Measurements from ENCODE around the gene GAPDH. TPM values are rescaled to one million over a fixed set of nuclear protein-coding genes. Genes with fewer than 3 reads are reported as not detected.

GAPDH gene
- total RNA-seq, 2 donors from 2014 or later: 1,700 to 2,744 TPM

- Histone ChIP-seq H3K27ac (no peak overlapping the region), H3K36me3 (peaks cover 79% of the 10 kb centered on the region), H3K9me3 (no peaks in the 10 kb centered on the region), H3K4me1 (ENCODE audit: control insufficient read depth in 1 of 2, low read depth in 2 of 2) (no peaks in the 10 kb centered on the region), H3K27me3 (replicated peaks; ENCODE audit: insufficient read depth) (no peaks in the 10 kb centered on the region), H3K4me3 (no peak overlapping the region)
- DNase-seq (ENCODE audit: low spot score): no peak
- TF ChIP-seq, protein P1, sequence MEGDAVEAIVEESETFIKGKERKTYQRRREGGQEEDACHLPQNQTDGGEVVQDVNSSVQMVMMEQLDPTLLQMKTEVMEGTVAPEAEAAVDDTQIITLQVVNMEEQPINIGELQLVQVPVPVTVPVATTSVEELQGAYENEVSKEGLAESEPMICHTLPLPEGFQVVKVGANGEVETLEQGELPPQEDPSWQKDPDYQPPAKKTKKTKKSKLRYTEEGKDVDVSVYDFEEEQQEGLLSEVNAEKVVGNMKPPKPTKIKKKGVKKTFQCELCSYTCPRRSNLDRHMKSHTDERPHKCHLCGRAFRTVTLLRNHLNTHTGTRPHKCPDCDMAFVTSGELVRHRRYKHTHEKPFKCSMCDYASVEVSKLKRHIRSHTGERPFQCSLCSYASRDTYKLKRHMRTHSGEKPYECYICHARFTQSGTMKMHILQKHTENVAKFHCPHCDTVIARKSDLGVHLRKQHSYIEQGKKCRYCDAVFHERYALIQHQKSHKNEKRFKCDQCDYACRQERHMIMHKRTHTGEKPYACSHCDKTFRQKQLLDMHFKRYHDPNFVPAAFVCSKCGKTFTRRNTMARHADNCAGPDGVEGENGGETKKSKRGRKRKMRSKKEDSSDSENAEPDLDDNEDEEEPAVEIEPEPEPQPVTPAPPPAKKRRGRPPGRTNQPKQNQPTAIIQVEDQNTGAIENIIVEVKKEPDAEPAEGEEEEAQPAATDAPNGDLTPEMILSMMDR (IDR thresholded peaks at IDR 0.05): no peak
- ATAC-seq (ENCODE audit: insufficient number of reproducible peaks, low FRiP score, low read depth): no peak
These were observed 9.7 kb upstream of the GAPDH start for GRCh38 chr12:6524648-6525047.

GRCh38 chr12:6526201-6526600, 8.1 kb upstream of the GAPDH start:
- Histone ChIP-seq H3K27me3 (replicated peaks; ENCODE audit: insufficient read depth) (no peaks in the 10 kb centered on the region), H3K4me1 (ENCODE audit: control insufficient read depth in 1 of 2, low read depth in 2 of 2) (no peaks in the 10 kb centered on the region), H3K9me3 (no peaks in the 10 kb centered on the region), H3K36me3 (peaks cover 82% of the 10 kb centered on the region), H3K4me3 (no peak overlapping the region), H3K27ac (no peak overlapping the region)
- ATAC-seq (ENCODE audit: insufficient number of reproducible peaks, low FRiP score, low read depth) (no peak), DNase-seq (ENCODE audit: low spot score) (no peak)
- TF ChIP-seq, protein P1 (IDR thresholded peaks at IDR 0.05): no peak

GRCh38 chr12:6526766-6527525, 7.4 kb upstream of the GAPDH start:
- Histone ChIP-seq H3K36me3 (peaks cover 75% of the 10 kb centered on the region), H3K27me3 (replicated peaks; ENCODE audit: insufficient read depth) (no peaks in the 10 kb centered on the region), H3K9me3 (no peaks in the 10 kb centered on the region), H3K4me1 (ENCODE audit: control insufficient read depth in 1 of 2, low read depth in 2 of 2) (peaks cover 2 to 3% of the 10 kb centered on the region in 2 donors), H3K4me3 (no peak overlapping the region), H3K27ac (no peak overlapping the region)
- TF ChIP-seq, protein P1 (IDR thresholded peaks at IDR 0.05): no peak
- DNase-seq (ENCODE audit: low spot score) (no peak), ATAC-seq (ENCODE audit: insufficient number of reproducible peaks, low FRiP score, low read depth) (no peak)

DNA sequence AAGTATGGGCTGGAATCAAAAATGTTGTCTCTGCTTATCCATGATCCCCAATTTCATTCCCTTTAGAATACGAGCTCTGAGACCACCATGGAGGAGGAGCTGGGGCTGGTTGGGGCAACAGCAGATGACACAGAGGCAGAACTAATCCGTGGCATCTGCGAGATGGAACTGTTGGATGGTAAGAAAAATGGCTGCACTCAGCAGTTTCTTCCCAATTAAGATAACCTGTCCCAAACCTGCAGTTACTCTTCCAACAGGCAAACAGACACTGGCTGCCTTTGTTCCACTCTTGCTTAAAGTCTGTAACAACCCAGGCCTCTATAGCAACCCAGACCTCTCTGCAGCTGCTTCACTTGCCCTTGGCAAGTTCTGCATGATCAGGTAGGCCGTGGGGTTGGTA, 6.6 kb upstream of the GAPDH start:
- TF ChIP-seq, protein P1 (IDR thresholded peaks at IDR 0.05): no peak
- ATAC-seq (ENCODE audit: insufficient number of reproducible peaks, low FRiP score, low read depth): no peak
- peaks cover 67% of the 10 kb centered on the region for H3K36me3 ChIP-seq
- DNase-seq (ENCODE audit: low spot score): no peak
- no peaks in the 10 kb centered on the region for H3K27me3 ChIP-seq (replicated peaks; ENCODE audit: insufficient read depth)
- no peaks in the 10 kb centered on the region for H3K9me3 ChIP-seq
- H3K27ac ChIP-seq: no peak overlapping the region
- peaks cover 10 to 11% of the 10 kb centered on the region in 2 donors for H3K4me1 ChIP-seq (ENCODE audit: control insufficient read depth in 1 of 2, low read depth in 2 of 2)
- H3K4me3 ChIP-seq: no peak overlapping the region

- no peak overlapping the region for H3K4me3 ChIP-seq
- ATAC-seq (ENCODE audit: insufficient number of reproducible peaks, low FRiP score, low read depth): no peak
- H3K4me1 ChIP-seq (ENCODE audit: control insufficient read depth in 1 of 2, low read depth in 2 of 2): peaks cover 13 to 15% of the 10 kb centered on the region in 2 donors
- H3K9me3 ChIP-seq: no peaks in the 10 kb centered on the region
- TF ChIP-seq, protein P1 (IDR thresholded peaks at IDR 0.05): no peak
- peak overlapping the region in 1 of 2 donors; percentile 9 for H3K27ac ChIP-seq
- peaks cover 58% of the 10 kb centered on the region for H3K36me3 ChIP-seq
- H3K27me3 ChIP-seq (replicated peaks; ENCODE audit: insufficient read depth): no peaks in the 10 kb centered on the region
- DNase-seq (ENCODE audit: low spot score): no peak
These were observed 5.6 kb upstream of the GAPDH start for GRCh38 chr12:6528539-6529235.

Measured in thoracic aorta (tissue), 2 donors.